DOHH2 (cell line): ENCODE results near the gene FLRT3.

Experiments
- H3F3A ChIP-seq: fragments of 200-600 bp; sonication (generic), shearing (Covaris generic); 2 replicates; pipeline ENCODE4 v1.6.0; 2016; ENCODE audit warnings: antibody characterized with exemption, mild to moderate bottlenecking; ENCODE audit not compliant: control insufficient read depth, insufficient read depth
- H3K27ac ChIP-seq: fragments of 200-600 bp; sonication (generic); 2 replicates; pipeline ENCODE4 v1.5.1; 2014; ENCODE audit warnings: low read depth, mild to moderate bottlenecking, low read length, moderate library complexity
- H3K27me3 ChIP-seq: fragments of 200-600 bp; sonication (generic); 2 replicates; pipeline ENCODE4 v1.6.1; 2014; ENCODE audit warnings: mild to moderate bottlenecking, low read length, mixed read lengths; ENCODE audit not compliant: control insufficient read depth
- H3K36me3 ChIP-seq: fragments of 200-600 bp; sonication (generic); 2 replicates; pipeline ENCODE4 v1.6.1; 2014; ENCODE audit warnings: mild to moderate bottlenecking, low read length, moderate library complexity, mixed read lengths; ENCODE audit not compliant: control insufficient read depth
- H3K4me1 ChIP-seq: fragments of 200-600 bp; sonication (generic); 2 replicates; pipeline ENCODE4 v1.6.1; 2014; ENCODE audit warnings: mild to moderate bottlenecking, low read length, mixed read lengths; ENCODE audit not compliant: control insufficient read depth
- H3K4me2 ChIP-seq: fragments of 200-600 bp; sonication (generic); 2 replicates; pipeline ENCODE4 v1.6.0; 2014; ENCODE audit warnings: mild to moderate bottlenecking, low read length, moderate library complexity
- H3K4me3 ChIP-seq: fragments of 200-600 bp; sonication (generic); 2 replicates; pipeline ENCODE4 v1.5.1; 2014; ENCODE audit warnings: mild to moderate bottlenecking, low read length, mixed read lengths
- H3K79me2 ChIP-seq: fragments of 200-600 bp; sonication (generic); 2 replicates; pipeline ENCODE4 v1.6.1; 2014; ENCODE audit warnings: mild to moderate bottlenecking, low read length, mixed read lengths; ENCODE audit not compliant: control insufficient read depth
- H3K9me2 ChIP-seq: fragments of 200-600 bp; sonication (generic); replicated peaks from 2 replicates; pipeline ENCODE4 v1.6.1; 2014; ENCODE audit warnings: mild to moderate bottlenecking, low read length, mixed read lengths; ENCODE audit not compliant: control insufficient read depth
- H3K9me3 ChIP-seq: fragments of 200-600 bp; sonication (generic); 2 replicates; pipeline ENCODE4 v1.6.1; 2014; ENCODE audit warnings: antibody characterized with exemption, low read length, mixed read lengths; ENCODE audit not compliant: control insufficient read depth, insufficient read depth
- H4K20me1 ChIP-seq: fragments of 200-600 bp; sonication (generic); 2 replicates; pipeline ENCODE4 v1.6.0; 2014; ENCODE audit warnings: low read depth, mild to moderate bottlenecking, antibody characterized with exemption, low read length, moderate library complexity; ENCODE audit not compliant: control insufficient read depth, insufficient read depth
- CTCF ChIP-seq: fragments of 200-600 bp; sonication (generic); IDR thresholded peaks from one replicate; pipeline ENCODE4 v1.5.1; 2014; ENCODE audit warnings: antibody characterized with exemption, mild to moderate bottlenecking, low read depth, low read length; ENCODE audit not compliant: poor library complexity, severe bottlenecking
- EZH2phosphoT487 ChIP-seq: fragments of 200-600 bp; sonication (generic); IDR thresholded peaks from 2 replicates; pipeline ENCODE4 v1.6.1; 2017; ENCODE audit warnings: borderline replicate concordance, mild to moderate bottlenecking, antibody characterized with exemption, low read length, moderate library complexity, mixed read lengths

The FLRT3 gene

DNA sequence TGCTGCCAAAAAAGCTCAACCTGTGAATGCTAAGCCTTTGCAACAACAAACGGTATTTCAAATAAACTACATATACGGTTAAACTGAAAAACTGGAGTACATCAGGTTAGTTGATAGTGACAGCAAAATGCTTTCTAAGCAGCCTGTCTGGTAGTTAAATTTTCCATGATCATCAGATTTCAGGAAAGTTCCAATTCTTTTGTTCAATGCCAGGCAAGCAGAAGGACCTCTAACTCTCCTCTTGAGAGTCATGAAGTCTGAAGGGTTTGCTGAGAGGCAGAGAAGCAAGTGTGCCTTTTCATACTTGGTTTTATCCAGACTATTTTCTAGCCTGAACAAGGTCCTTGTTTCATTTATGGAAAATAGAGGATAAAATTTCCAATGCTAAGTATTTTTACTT lies 4.5 kb downstream of the FLRT3 start:
- H3K79me2 ChIP-seq, result no peaks in the 10 kb centered on the region
- no peak overlapping the region for H3K4me2 ChIP-seq
- TF ChIP-seq CTCF (no peak), EZH2phosphoT487 (no peak)
- peaks cover 2% of the 10 kb centered on the region; the same call in 1 of the 2 replicates for H3K27me3 ChIP-seq
- no peak overlapping the region for H3K4me3 ChIP-seq
- H3K4me1 ChIP-seq, result no peaks in the 10 kb centered on the region
- no peaks in the 10 kb centered on the region for H3K36me3 ChIP-seq
- no peak overlapping the region for H3K27ac ChIP-seq
- H3K9me3 ChIP-seq, result no peaks in the 10 kb centered on the region
- no peaks in the 10 kb centered on the region for H4K20me1 ChIP-seq
- H3K9me2 ChIP-seq, result no peaks in the 10 kb centered on the region
- no peaks in the 10 kb centered on the region for H3F3A ChIP-seq

- H3K4me1 ChIP-seq, result no peaks in the 10 kb centered on the region
- H4K20me1 ChIP-seq, result no peaks in the 10 kb centered on the region
- TF ChIP-seq EZH2phosphoT487 (no peak), CTCF (no peak)
Measured at GRCh38 chr20:14331646-14332045, 5.8 kb downstream of the FLRT3 start.

DNA sequence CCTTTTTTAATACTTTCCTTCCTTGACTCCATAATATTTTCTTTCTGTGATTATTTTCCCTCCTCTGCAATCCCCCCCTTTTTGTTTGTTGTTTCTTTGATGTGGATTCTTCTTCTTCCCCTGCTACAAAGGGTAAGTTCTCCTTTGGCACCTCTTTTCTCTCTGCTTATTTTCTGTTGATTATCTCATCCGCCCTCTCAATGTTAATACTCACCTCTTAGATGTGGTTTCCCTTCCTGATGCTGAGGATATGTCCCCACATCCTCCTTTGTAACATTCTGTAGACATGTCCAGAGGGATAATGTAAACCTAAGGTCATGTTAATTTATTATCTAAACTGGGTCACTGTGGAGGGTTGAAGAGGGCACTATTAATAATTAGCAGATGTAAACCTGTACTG lies 17.7 kb downstream of the FLRT3 start:
- no peaks in the 10 kb centered on the region for H3F3A ChIP-seq
- H4K20me1 ChIP-seq, result no peaks in the 10 kb centered on the region
- no peak overlapping the region for H3K4me2 ChIP-seq
- no peaks in the 10 kb centered on the region for H3K27me3 ChIP-seq
- TF ChIP-seq EZH2phosphoT487 (no peak), CTCF (no peak)
- H3K9me2 ChIP-seq, result no peaks in the 10 kb centered on the region
- no peaks in the 10 kb centered on the region for H3K36me3 ChIP-seq
- H3K27ac ChIP-seq, result no peak overlapping the region
- no peaks in the 10 kb centered on the region for H3K9me3 ChIP-seq
- H3K79me2 ChIP-seq, result no peaks in the 10 kb centered on the region
- no peak overlapping the region for H3K4me3 ChIP-seq
- H3K4me1 ChIP-seq, result no peaks in the 10 kb centered on the region

More at GRCh38 chr20:14331646-14332045, 5.8 kb downstream of the FLRT3 start:
- no peaks in the 10 kb centered on the region for H3K9me2 ChIP-seq
- H3K27me3 ChIP-seq, result peaks cover 2% of the 10 kb centered on the region; the same call in 1 of the 2 replicates
- no peaks in the 10 kb centered on the region for H3F3A ChIP-seq
- H3K4me3 ChIP-seq, result no peak overlapping the region
- no peaks in the 10 kb centered on the region for H3K36me3 ChIP-seq
- H3K27ac ChIP-seq, result no peak overlapping the region
- H3K9me3 ChIP-seq, result no peaks in the 10 kb centered on the region
- no peak overlapping the region for H3K4me2 ChIP-seq
- no peaks in the 10 kb centered on the region for H3K79me2 ChIP-seq
